WTC11 (cell line): ENCODE measurements around the gene ETV3. TPM values are rescaled to one million over a fixed set of nuclear protein-coding genes. Genes with fewer than 3 reads are reported as not detected.

Experiments used
- ATAC-seq: fragments of 200-7000 bp; cut with Tn5 transposase; 2 replicates; pipeline ENCODE4 v1.10.0; 2021; ENCODE audit warnings: mild to moderate bottlenecking, moderate library complexity
- CTCF ChIA-PET: fragments of 300-600 bp; sonication (Branson Sonifier 250); formaldehyde crosslinking; loops from one replicate; lab custom pipeline; 2021; ENCODE audit warnings: antibody characterized with exemption; lab: Charles Lee
- POLR2A ChIA-PET: fragments of 350-600 bp; sonication (Branson Sonifier 250); formaldehyde crosslinking; loops from one replicate; lab custom pipeline; 2021; ENCODE audit warnings: antibody characterized with exemption; lab: Charles Lee
- DNase-seq: peaks from one replicate; pipeline ENCODE4 v3.0.0; 2021; ENCODE audit warnings: low spot score
- H3K27ac Mint-ChIP-seq: 2 replicates; pipeline ENCODE4 v1.8.0; 2021; ENCODE audit warnings: mixed read lengths
- H3K27me3 Mint-ChIP-seq: 2 replicates; pipeline ENCODE4 v1.8.0; 2021; ENCODE audit warnings: low read depth, mild to moderate bottlenecking, moderate library complexity, mixed read lengths
- H3K36me3 Mint-ChIP-seq: 2 replicates; pipeline ENCODE4 v1.8.0; 2021; ENCODE audit warnings: mixed read lengths
- H3K4me1 Mint-ChIP-seq: 2 replicates; pipeline ENCODE4 v1.8.0; 2022; ENCODE audit warnings: mixed read lengths
- H3K4me3 Mint-ChIP-seq: 2 replicates; pipeline ENCODE4 v1.8.0; 2021; ENCODE audit warnings: mild to moderate bottlenecking, moderate library complexity, mixed read lengths
- H3K9me3 Mint-ChIP-seq: 2 replicates; pipeline ENCODE4 v1.8.0; 2021; ENCODE audit warnings: mixed read lengths
- EMX1 ChIP-seq: fragments of 250-450 bp; sonication (Bioruptor Pico); IDR thresholded peaks from 2 replicates; pipeline ENCODE4 v1.8.0; 2021; ENCODE audit warnings: mild to moderate bottlenecking
- GABPB1 ChIP-seq: sonication (generic); formaldehyde crosslinking; IDR thresholded peaks from 2 replicates; pipeline ENCODE4 v1.8.1; 2023; ENCODE audit warnings: mild to moderate bottlenecking, missing genetic modification reagents
- GTF2I ChIP-seq: fragments of 250-450 bp; sonication (Bioruptor Pico); conservative IDR thresholded peaks from 2 replicates; pipeline ENCODE4 v1.4.0; 2021; ENCODE audit warnings: mild to moderate bottlenecking
- JAZF1 ChIP-seq: fragments of 250-450 bp; sonication (Bioruptor Pico); IDR thresholded peaks from 2 replicates; pipeline ENCODE4 v1.9.0; 2021; ENCODE audit warnings: moderate library complexity, mild to moderate bottlenecking, inconsistent platforms
- MAX ChIP-seq: sonication (generic); formaldehyde crosslinking; IDR thresholded peaks from 2 replicates; pipeline ENCODE4 v1.8.0; 2022; ENCODE audit warnings: mild to moderate bottlenecking, missing genetic modification reagents
- MYBL2 ChIP-seq: sonication (generic); formaldehyde crosslinking; IDR thresholded peaks from 2 replicates; pipeline ENCODE4 v1.8.1; 2023; ENCODE audit warnings: mild to moderate bottlenecking, moderate library complexity, missing genetic modification reagents
- NFATC4 ChIP-seq: fragments of 250-450 bp; sonication (Bioruptor Pico); IDR thresholded peaks from 2 replicates; pipeline ENCODE4 v1.9.0; 2021; ENCODE audit warnings: mild to moderate bottlenecking
- OVOL2 ChIP-seq: fragments of 250-450 bp; sonication (Bioruptor Pico); IDR thresholded peaks from 2 replicates; pipeline ENCODE4 v1.9.0; 2021; ENCODE audit warnings: mild to moderate bottlenecking, borderline replicate concordance
- SMAD4 ChIP-seq: sonication (generic); formaldehyde crosslinking; IDR thresholded peaks from 2 replicates; pipeline ENCODE4 v1.8.0; 2022; ENCODE audit warnings: mild to moderate bottlenecking, missing genetic modification reagents
- STAT6 ChIP-seq: sonication (generic); formaldehyde crosslinking; conservative IDR thresholded peaks from 2 replicates; pipeline ENCODE4 v1.8.1; 2023; ENCODE audit warnings: mild to moderate bottlenecking, low read depth, missing genetic modification reagents, moderate library complexity
- ZBTB21 ChIP-seq: sonication (generic); formaldehyde crosslinking; IDR thresholded peaks from 2 replicates; pipeline ENCODE4 v1.8.1; 2023; ENCODE audit warnings: mild to moderate bottlenecking, missing genetic modification reagents, borderline replicate concordance
- ZNF138 ChIP-seq: sonication (generic); formaldehyde crosslinking; conservative IDR thresholded peaks from 2 replicates; pipeline ENCODE4 v1.8.1; 2022; ENCODE audit warnings: mild to moderate bottlenecking, moderate library complexity, missing genetic modification reagents
- ZNF532 ChIP-seq: fragments of 250-450 bp; sonication (Bioruptor Pico); IDR thresholded peaks from 2 replicates; pipeline ENCODE4 v1.9.0; 2021; ENCODE audit warnings: mild to moderate bottlenecking, borderline replicate concordance
- total RNA-seq: library from RNA; stranded (reverse); gene quantifications from 3 replicates; pipeline ENCODE4 v1.2.3, GENCODE V29; 2021
- TF ChIP-seq, protein P1 (sequence below): sonication (generic); formaldehyde crosslinking; IDR thresholded peaks from 2 replicates; pipeline ENCODE4 v1.8.1; 2022; ENCODE audit warnings: low read depth, missing genetic modification reagents, borderline replicate concordance
- TF ChIP-seq, protein P2 (sequence below): sonication (generic); formaldehyde crosslinking; IDR thresholded peaks from 2 replicates; pipeline ENCODE4 v1.8.0; 2023; ENCODE audit warnings: missing genetic modification reagents, mild to moderate bottlenecking, borderline replicate concordance
- TF ChIP-seq, protein P3 (sequence below): fragments of 250-450 bp; sonication (Bioruptor Pico); IDR thresholded peaks from 2 replicates; pipeline ENCODE4 v1.9.0; 2021; ENCODE audit warnings: mild to moderate bottlenecking

Gene ETV3
- total RNA-seq, 1 experiment from 2014 or later: 26.0 TPM

DNA sequence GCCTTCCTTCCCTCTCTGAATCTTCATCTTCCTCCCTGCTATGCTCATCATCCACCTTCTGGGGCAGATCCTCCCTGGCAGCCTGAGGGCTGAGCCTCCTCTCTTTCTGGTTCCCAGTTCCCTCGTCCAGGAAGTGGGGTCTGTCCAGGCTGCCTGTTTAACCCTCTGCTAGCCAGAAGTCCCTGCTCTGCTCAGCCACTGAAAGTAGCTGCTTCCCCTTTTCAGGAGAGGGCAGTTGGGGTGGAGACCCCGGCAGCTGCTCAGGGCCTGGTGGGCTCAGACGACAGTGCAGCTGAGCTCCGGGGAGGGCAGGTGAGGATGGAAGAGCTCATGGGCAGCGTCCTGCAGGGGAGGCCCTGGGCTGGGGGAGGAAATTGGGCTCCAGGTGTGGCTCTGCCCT lies 43.1 kb upstream of the ETV3 start:
- DNase-seq (no peak), ATAC-seq (peak; percentile 66)
- POLR2A ChIA-PET: interaction anchor here (0.6 kb wide), 1 partner anchor 219 kb away, joined by 3 read pairs; no protein-coding TSS in a partner anchor
- CTCF ChIA-PET: interaction anchor here (0.8 to 1.5 kb wide), 5 partner anchors 11 to 91 kb away, joined by 3 to 9 read pairs (median 4); no protein-coding TSS in a partner anchor
- Mint-ChIP-seq H3K36me3 (no peaks in the 10 kb centered on the region), H3K27ac (no peak overlapping the region), H3K4me3 (no peak overlapping the region), H3K27me3 (no peaks in the 10 kb centered on the region), H3K9me3 (no peaks in the 10 kb centered on the region), H3K4me1 (peaks cover 18% of the 10 kb centered on the region)
- TF ChIP-seq GTF2I (CRISPR knock-in tag) (no peak), MYBL2 (CRISPR knock-in tag) (no peak), OVOL2 (no peak), NFATC4 (CRISPR knock-in tag) (no peak), EMX1 (CRISPR knock-in tag) (no peak), ZBTB21 (CRISPR knock-in tag) (no peak), ZNF138 (CRISPR knock-in tag) (no peak), MAX (CRISPR knock-in tag) (no peak), SMAD4 (no peak)
- TF ChIP-seq, protein P1, sequence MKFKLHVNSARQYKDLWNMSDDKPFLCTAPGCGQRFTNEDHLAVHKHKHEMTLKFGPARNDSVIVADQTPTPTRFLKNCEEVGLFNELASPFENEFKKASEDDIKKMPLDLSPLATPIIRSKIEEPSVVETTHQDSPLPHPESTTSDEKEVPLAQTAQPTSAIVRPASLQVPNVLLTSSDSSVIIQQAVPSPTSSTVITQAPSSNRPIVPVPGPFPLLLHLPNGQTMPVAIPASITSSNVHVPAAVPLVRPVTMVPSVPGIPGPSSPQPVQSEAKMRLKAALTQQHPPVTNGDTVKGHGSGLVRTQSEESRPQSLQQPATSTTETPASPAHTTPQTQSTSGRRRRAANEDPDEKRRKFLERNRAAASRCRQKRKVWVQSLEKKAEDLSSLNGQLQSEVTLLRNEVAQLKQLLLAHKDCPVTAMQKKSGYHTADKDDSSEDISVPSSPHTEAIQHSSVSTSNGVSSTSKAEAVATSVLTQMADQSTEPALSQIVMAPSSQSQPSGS (CRISPR knock-in tag): no peak
- TF ChIP-seq, protein P2, sequence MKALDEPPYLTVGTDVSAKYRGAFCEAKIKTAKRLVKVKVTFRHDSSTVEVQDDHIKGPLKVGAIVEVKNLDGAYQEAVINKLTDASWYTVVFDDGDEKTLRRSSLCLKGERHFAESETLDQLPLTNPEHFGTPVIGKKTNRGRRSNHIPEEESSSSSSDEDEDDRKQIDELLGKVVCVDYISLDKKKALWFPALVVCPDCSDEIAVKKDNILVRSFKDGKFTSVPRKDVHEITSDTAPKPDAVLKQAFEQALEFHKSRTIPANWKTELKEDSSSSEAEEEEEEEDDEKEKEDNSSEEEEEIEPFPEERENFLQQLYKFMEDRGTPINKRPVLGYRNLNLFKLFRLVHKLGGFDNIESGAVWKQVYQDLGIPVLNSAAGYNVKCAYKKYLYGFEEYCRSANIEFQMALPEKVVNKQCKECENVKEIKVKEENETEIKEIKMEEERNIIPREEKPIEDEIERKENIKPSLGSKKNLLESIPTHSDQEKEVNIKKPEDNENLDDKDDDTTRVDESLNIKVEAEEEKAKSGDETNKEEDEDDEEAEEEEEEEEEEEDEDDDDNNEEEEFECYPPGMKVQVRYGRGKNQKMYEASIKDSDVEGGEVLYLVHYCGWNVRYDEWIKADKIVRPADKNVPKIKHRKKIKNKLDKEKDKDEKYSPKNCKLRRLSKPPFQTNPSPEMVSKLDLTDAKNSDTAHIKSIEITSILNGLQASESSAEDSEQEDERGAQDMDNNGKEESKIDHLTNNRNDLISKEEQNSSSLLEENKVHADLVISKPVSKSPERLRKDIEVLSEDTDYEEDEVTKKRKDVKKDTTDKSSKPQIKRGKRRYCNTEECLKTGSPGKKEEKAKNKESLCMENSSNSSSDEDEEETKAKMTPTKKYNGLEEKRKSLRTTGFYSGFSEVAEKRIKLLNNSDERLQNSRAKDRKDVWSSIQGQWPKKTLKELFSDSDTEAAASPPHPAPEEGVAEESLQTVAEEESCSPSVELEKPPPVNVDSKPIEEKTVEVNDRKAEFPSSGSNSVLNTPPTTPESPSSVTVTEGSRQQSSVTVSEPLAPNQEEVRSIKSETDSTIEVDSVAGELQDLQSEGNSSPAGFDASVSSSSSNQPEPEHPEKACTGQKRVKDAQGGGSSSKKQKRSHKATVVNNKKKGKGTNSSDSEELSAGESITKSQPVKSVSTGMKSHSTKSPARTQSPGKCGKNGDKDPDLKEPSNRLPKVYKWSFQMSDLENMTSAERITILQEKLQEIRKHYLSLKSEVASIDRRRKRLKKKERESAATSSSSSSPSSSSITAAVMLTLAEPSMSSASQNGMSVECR: no peak

- Mint-ChIP-seq H3K9me3 (no peaks in the 10 kb centered on the region), H3K27ac (no peak overlapping the region), H3K4me1 (peaks cover 18% of the 10 kb centered on the region), H3K4me3 (no peak overlapping the region), H3K36me3 (no peaks in the 10 kb centered on the region), H3K27me3 (no peaks in the 10 kb centered on the region)
- ATAC-seq (no peak; the same call in 1 of the 2 replicates), DNase-seq (no peak)
- TF ChIP-seq JAZF1 (CRISPR knock-in tag) (no peak), ZBTB21 (CRISPR knock-in tag) (no peak), ZNF532 (no peak), GABPB1 (CRISPR knock-in tag) (no peak), EMX1 (CRISPR knock-in tag) (no peak), STAT6 (CRISPR knock-in tag) (no peak)
- TF ChIP-seq, protein P3, sequence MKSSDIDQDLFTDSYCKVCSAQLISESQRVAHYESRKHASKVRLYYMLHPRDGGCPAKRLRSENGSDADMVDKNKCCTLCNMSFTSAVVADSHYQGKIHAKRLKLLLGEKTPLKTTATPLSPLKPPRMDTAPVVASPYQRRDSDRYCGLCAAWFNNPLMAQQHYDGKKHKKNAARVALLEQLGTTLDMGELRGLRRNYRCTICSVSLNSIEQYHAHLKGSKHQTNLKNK: no peak
- ChIA-PET CTCF (interaction anchor here (0.6 to 1.0 kb wide), 3 partner anchors 69 to 252 kb away, joined by 3 to 6 read pairs (median 5); no protein-coding TSS in a partner anchor), POLR2A (no interaction called here)
These were observed 40.3 kb upstream of the ETV3 start for GRCh38 chr1:157178490-157178889.
